Left hindlimb (tissue), 1 donor: ENCODE data around the gene ANKRD36C.
"Not testable (repeated sequence)": the region's sequence is repeated elsewhere in the genome, so short reads cannot be mapped to it uniquely, and the experiment has no call there.

ENCODE experiments used
- DNase-seq: peaks from one replicate; pipeline ENCODE4 v3.0.0-alpha.2; 2018

Gene ANKRD36C

DNA sequence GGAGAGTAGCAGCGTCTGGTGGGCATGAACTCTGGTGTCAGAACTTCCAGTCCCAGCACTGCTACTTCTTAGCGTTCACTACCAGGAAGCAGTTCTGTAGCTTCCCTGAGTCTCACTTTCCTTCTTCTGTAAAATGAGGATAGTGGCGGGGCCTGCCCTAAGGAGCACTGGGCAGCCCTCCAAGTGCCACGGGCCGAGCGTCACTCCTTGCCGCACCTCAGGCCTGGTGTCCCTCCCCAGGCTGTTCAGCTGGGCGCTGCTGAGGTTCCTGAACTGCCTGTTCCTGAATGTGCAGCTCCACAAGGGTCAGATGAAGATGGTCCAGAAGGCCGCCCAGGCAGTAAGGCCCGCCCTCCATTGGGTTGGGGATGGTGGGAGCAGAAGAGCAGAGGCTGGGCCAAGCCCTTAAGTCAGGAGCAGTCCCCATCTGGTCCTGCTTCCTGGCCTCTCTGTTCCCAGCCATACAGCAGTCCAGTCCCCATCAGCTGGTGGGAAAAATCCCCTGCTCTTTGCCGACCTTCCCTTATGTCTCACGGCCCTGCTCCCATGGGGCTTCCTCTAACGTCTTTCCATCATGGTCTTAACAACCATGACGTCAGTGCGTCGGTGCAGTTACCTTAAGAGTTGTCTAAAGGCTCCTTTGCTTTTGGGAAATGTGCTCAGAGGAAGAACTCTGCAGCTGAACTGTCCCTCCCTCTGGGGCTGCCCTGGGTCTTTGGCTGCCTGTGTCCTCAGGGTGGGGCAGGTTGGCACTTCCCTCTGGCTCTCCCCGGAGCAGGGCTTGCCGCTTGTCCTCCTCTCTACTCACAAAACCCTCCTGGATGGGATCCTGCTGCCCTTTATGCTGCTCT is 195.2 kb downstream of the ANKRD36C start:
- not testable (repeated sequence) for DNase-seq

- not testable (repeated sequence) for DNase-seq
Observed at GRCh38 chr2:95793970-95794369, 197.7 kb downstream of the ANKRD36C start.

GRCh38 chr2:95790180-95790579 is 201.4 kb downstream of the ANKRD36C start:
- not testable (repeated sequence) for DNase-seq

DNA sequence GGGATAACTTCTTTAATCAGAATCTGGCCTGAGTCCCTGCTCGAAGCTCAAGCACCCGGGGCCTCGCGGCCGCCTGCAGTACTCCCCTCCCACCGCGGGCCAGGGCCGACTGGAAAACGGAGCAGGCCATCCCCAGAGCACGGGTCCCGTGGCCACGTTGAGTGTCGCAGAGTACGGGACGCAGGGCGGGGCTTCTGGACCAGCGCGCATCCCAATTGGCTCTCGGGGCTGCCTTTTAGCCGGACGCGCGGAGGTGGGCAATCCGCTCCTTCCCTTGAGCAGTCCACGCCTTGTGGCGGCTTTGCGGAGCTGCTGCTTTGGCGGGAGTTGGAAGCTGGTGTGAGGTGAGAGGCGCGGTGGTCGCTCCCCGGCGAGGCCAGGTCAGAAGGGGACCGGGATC is 202.2 kb downstream of the ANKRD36C start:
- DNase-seq = not testable (repeated sequence)

- not testable (repeated sequence) for DNase-seq
Observed at GRCh38 chr2:95788642-95789041, 203.0 kb downstream of the ANKRD36C start.
